GOT3 (cell line): ENCODE measurements around the gene PCSK7.

Experiments
- DNase-seq: peaks from one replicate; lab custom pipeline; 2025; ENCODE audit warnings: mixed read lengths; lab: John Stamatoyannopoulos, UW

The PCSK7 gene

DNA sequence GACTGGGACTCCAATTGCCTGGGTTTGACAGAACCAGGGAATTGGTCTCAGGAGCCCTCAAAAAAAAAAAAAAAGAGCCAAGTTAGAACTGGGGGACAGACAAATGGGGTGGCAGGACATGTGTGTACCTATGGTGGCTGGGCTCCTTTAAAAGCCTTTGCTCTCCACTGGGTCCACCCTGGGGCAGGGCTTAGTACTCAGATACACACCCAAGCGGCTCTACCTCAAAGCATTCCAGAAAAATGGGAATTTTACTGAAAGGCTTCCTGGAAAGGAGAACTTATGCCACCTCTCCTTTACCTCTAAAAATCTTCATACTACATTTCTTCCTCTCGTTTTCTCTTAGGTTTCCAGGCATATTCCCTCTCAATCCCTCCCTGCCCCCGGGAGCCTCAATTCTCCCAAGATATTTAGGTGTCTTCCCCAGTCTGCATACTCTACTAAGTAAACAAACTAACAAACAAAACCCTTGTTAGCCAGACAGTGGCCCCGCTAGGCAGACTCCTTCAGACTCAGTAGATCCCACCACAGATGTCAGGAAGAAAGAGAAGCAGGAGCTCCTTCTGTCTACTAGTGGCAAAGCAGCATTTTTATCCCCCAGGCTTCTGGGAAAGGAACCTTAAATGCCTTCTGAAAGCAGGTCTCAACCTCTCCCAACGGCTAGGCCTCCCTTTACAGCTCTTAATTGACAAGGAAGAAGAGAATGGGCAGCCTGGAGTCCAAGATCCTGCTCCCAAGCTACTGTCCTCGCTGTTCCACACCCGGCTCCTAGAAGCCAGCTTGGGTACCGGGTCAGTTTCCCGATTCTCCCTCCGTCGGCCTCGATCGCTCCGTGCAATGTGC lies 653 bp downstream of the PCSK7 start:
- no peak for DNase-seq

DNA sequence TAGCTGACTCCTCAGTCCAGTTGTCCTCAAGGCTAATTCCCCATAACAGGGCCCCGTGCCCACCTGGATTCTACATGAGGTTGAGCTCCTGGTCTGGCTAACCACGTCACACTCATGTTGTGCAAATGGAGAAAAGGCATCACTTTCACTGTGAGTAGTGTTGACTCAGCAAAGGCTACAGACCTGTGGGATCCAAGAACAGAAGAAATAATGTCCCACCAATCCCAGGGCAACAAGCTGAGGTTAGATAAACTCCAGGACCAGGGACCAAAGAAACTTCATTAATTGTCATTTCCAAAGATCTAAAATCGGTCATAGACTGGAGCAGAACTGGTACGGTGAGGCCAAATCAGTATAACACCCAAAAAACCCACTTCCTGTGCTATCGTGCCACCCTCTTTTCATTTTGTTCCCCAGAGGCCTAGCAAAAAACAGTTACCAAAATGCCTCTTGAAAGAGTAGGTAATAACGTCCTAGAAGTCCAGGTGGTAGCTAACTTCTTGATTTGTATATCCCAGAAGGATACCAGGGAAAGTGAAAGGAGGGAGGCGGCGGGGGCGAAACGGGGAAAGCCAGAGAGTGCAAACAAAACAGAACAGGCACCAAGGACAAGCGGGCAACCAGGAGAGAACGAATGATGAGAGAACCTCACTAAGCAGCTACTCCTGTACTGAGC lies 1.4 kb downstream of the PCSK7 start:
- no peak for DNase-seq

DNA sequence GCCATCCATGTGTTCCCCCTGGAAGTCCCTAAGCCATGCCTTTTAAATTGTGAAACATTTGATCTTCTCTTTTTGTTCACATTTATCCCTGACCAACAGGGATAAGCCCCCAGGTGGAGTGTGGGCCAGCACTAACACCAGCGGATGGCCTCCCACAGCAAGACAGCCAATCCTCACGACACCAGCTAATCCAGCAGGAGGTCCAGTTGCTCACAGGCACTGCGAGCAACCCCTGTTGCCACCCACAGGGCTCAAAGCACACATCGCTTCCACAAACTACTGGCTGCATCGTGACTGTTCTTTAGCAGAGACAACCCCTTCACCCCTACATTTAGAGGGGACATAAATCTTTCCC lies 2.0 kb downstream of the PCSK7 start:
- DNase-seq, result no peak

DNA sequence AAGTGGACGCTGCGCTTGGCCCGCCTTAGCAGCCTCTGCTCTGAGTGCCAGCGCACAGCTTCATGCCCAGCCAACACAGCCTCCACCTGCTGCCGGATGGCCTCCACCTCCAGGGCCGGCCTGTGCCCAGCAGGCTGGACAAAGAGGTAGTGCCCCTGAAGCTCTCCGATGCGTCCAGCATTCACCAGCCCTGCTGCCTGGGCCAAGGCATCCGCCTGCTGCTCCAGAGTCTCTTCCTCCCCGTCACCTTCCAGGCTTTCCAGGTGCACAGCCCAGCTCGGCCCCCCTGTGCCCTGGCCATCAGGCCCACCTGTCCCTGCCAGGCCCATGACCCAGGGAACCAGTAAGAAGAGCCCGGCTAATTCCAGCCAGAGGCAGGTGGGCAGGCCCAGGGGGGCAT lies 2.5 kb downstream of the PCSK7 start:
- no peak for DNase-seq

DNA sequence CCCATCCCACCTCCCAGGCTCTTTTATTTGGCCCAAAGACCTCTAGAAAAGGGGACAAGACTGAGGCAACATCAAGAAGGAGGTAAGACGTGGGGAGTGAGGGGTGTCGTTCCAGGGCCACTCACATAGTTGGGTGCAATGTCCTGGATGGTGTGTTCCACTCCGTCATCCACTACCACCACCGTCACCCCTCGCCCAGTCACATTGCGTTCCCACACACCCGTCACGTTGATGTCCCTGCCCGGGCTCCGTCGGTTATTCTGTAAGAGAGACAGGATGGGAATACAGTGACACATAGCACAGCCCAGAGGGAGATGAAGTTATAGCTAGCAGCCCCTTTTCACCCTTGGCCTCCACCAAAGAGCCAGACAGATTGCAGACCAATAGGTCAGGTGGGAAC lies 3.8 kb downstream of the PCSK7 start:
- no peak for DNase-seq

DNA sequence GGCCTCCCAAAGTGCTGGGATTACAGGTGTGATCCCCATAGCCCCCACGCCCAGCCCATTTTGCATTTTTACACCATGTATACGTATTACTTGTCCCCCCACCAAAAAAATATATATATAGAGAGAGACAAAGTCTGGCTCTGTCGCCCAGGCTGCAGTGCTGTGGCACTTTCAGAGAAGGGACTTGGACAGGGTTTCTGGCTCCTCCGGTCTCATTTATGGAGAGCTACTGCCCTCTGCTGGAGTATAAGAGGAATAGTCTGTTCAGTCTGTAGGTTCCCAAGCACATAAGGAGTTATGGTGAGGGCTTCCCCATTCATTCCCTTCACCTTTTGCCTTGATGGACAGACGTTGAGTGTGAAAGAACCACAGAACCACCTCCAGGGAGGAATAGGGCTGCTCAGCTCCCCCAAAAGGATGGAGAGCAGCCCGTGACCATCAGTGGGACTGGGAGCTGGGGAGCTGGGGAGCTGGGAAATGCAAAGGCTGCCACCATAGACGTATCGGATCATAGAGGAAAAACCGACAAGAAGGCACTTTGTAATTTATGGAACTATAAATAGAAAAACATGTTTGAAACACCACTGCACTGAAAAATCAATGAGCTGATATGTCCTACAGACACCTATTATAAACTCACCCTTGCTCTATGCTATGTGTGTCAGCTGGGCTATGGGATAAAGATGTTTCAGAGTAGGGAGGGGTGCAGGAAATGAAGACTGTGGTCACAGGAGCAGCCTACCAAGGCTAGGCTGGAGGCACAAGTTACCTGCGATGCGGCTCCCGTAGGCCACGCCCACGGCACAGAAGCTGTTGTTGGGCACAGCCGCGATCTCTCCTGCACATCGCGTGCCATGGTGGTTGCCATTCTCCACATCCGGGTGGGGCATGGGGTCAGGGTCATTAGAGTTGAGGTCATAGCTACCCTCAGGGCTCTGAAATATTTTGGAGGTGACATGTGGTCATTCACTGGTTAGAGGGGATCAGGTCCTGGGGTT lies 5.2 kb downstream of the PCSK7 start:
- no peak for DNase-seq

DNA sequence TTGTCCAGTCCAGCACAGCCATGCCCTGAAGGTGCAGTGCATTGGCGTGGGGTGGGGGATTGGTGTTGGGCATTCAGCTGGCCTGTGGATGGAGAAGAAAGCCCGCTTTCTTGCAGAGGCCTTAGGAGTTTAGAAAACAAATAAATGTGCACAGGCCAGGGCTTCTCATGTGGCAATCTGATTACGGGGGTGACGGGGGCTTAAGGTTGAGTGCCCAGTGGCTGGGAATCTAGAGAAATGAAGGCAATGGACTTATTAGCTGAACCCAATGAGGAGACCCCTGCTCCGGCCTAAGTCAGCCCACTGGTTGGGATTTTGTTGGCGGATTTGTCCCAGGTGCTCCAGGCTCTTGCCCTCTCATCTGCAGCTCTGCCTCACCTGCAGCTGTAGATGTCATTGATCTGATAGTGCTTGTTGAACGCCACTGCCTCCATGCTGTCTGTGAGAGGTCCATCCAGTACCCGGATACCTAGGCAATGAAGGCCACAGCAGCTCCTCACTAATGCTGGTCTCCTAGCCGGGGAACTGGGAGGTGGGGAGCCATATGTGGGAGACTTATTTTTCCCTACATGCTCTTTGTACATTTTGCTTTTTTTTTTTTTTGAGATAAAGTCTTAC lies 6.2 kb downstream of the PCSK7 start:
- no peak for DNase-seq

DNA sequence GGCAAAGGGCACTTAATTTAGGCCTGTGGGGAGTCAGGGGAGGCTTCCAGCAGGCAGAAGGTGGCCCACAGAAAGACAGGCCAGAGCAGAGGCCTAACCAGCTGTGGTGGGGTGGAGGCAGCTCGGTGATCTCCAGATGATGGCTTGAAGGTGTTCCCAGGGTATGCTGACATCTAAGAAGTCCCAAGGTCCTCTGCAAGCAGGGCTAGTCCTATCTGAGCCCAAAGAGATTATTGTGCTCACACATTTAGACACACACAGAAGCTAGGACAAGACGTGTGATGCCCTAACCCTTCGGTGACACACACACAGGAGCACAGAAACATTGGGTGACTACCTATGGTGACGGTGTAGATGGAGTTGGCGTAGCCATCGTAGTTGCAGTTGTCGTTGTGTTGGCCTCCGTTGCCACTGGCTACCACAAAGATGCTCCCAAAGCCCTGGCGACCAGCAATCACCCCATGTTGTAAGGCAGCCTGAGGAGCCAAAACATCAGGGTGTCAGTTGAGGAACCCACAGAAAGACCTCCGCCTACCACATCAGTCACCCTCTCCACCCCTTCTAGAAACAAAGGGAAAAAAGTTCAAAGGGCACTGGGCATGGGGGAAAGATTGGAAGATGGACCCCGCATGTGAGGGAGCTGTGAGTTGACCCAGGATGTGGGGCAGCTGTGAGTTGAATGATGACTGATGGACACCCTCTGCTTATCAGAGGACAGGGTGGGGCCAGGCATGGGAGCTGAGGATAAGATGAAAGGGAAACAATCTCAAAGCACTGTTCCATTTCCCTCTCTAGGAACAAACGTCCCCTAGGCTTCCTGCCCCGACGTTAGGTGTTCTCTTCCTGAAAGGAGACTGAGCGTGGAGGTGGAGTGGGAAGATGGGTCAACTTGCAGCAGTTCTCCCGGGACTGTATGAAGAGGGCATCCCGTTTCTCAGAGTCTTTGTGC lies 7.9 kb downstream of the PCSK7 start:
- DNase-seq, result no peak

DNA sequence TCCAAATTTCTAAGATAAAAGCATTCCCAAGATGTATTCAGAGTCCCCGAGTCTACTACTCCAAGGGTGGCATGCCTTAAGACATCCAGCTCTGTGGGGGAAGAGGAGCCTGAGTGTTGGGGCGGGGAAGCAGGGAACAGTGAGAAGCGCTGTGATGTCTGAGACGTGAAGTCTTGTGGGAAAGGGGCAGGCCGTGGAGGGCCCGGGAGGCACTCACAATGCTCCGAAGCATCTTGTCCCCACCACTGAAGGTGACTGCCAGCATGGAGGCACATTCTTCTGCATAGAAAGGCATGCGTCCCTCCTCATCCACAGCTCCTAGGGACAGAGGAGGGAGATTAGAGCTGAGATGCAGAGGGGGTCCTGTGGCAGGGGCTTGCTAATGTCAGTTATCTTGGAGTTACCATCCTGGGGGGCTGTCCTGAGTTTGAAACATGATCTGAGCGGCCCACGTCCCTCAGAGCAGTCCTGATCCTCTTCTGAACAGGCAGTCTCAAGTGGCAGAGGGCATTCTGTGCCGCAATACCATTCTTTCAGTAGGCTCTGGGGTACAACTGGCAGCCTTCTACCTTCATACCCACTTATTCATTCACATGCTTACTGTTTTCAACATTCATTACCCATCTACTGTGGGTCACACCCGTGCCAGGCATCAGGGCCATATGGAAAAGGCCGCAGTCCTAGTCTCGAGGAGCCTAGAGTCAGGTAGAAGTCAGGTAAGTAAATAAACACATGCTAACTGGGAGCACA lies 8.7 kb downstream of the PCSK7 start:
- no peak for DNase-seq

DNA sequence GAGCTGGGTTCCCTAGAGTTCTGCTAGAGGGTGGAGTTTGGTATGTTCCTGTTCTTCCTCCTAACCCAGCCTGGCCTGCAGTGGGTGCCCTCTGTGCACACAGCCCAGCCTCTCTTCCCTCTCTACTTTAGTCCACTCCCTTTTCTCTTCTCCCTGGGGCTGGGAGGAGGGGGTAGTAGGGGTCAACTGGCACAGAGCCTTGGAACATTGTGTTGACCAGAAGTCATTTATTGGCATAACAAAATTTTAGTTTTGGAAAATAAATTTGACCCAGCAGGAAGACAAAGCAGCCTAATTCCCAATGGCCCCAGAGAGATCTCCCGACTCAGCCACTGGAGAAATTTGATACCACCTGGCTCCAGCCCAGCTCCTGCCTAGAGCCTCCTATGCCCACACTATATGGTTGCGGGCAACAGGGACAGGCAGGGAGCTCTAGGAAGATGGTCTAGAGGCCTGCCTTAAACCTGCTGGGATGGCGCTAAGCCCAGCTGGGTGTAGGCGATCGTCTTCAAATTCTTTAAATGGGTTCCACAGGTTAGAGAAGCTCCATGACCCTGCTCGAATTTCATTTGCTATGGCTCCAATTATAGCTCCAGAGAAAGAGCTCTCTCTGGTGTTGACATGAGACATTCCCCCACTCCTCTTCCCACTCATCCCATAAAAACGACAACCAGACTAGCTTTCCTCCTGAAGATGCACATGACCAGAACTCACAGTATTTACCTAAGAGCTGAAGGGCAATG lies 9.9 kb downstream of the PCSK7 start:
- no peak for DNase-seq

DNA sequence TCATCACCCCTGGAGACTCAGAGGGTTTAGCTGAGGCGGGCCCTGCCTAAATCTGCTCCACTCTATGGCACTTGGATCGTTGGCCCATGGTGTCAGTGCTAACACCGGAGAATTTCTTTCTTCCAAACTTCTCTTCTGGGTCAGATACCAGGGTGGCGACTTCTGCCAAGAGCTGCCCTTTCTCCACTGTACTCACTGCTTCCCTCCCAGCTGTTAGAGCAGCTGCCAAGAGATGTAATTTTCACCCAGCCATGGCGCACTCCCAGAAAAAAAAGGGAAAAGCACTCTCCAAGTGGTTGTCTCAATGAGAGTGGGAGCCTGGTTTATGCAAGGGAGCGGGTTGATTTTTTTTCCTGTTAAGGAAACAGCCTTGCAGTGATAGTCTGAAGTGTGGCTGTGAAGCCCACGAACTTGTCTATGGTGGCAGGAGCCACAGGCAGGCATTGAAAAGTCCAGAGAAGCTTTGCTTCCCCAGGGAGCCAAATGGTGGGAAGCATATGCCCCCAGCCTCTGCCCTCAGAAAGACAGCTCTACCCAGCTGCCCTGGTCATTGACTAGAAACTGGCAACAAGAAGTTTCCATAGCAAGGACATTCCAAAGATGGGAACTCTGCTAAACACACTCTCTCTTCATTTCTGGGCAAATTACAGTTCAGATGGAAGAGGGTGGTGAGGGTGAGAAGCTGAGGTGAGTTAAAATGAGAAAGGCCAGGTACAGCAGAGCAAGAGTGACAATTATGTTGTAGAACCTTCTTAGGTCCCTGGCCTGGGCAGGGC lies 10.7 kb downstream of the PCSK7 start:
- no peak for DNase-seq

DNA sequence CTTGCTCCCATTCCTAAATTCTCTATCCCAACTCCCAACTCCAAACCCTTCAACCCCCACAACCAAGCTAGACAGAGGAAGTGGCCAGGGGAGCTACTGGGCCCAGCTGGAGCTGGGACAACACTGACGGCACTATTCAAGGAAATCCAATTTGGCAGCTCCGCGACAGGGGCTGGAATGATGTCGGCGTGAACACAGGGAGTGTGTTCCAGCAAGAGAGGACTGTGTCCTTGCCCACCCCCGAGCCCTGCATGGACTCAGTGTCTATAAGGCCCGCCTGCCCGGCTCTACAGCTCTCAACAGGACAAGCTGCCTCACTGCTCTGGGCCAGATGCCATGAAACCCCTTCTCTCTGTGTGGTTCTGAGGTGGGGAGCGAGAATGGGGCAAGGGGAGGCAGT lies 11.3 kb downstream of the PCSK7 start:
- no peak for DNase-seq

DNA sequence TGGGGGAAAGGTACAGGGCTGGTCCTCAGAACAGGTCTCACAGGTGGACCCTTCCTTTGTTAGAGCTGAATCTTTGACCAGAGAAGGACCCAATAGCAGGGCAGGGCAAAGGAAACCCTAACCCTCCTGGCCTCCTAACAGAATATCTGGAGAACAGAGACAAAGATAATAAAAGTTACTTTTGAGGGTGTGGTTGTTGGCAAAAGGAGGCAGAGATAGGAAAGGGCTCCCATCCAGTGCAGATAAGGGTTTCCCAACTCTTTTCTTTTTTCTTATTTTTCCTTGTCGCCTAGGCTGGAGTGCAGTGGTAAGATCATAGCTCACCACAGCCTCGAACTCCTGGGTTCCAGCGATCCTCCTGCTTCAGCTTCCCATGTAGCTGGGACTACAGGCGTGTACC lies 11.9 kb downstream of the PCSK7 start:
- DNase-seq, result no peak

DNA sequence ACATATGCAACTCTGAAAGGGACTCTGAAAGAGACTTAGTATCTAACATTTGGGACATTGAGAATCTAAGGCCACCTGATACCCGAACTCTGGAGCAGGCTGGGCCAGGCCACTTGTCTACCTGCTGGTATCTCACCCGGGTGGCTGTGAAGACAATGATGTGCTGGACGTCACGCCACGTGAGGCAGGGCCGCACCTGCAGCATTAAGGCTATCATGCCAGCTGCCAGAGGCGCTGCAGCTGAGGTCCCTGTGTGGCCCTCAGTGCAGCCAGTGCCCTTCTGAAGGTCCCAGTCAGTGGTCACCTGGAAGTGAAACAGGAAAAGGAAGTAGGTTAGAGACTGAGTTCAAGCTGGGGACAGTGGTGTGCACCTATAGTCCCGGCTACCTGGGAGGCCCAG lies 12.4 kb downstream of the PCSK7 start:
- DNase-seq, result no peak

DNA sequence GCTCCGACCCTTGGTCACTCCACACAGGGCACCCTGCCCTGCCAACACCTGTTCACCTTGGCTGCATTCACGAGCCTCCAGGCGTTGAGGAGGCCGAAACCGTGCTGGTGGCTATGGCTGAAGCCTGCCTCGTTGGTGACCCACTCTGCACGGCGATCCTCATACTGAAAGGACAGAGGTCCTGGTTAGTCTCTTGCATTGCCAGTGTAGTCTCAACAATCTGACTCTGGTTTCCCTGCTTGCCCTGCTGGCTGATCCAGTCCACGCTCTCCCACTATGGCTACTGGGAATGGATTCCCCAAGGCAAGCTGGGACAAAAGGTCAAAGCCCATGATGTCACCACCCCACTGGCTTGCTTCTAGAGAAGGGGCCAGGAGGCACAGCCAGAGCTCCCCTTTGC lies 12.9 kb downstream of the PCSK7 start:
- no peak for DNase-seq

DNA sequence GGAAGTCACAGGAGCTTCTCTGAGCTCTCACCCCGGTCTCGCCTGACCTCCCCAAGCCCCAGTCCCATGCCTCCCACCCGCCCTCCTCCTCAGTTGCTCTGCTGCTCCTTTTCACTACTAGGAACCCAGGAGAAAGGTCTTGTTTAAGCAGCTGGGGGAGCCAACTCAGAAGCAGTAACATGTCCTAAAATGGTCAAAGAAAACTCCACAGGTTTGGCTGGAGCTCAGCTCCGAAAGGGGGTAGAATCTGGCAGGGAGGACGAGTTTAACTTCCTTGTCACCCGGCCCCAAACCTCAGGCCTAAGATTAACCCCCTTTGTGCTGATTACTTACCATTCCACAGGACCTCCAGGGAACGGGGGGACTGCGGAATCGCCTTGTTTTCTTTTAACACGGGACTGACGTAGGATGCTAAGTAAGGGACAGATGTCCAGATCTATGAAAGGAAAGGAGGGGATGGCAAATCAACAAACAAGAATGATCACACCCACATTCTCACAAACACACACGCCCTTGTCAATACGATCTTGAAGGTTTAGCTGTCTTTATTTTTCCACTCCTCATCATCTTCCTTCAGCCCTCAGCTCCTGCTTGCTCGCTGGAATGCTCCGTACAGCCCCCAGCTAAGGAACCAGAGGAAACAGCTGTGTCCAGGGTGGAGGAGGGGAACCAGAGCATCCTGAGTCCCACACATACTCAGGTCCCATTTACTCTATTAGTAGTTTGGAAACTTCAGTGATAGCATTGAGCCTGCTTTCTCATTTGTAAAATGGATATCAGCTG lies 13.5 kb downstream of the PCSK7 start:
- no peak for DNase-seq

DNA sequence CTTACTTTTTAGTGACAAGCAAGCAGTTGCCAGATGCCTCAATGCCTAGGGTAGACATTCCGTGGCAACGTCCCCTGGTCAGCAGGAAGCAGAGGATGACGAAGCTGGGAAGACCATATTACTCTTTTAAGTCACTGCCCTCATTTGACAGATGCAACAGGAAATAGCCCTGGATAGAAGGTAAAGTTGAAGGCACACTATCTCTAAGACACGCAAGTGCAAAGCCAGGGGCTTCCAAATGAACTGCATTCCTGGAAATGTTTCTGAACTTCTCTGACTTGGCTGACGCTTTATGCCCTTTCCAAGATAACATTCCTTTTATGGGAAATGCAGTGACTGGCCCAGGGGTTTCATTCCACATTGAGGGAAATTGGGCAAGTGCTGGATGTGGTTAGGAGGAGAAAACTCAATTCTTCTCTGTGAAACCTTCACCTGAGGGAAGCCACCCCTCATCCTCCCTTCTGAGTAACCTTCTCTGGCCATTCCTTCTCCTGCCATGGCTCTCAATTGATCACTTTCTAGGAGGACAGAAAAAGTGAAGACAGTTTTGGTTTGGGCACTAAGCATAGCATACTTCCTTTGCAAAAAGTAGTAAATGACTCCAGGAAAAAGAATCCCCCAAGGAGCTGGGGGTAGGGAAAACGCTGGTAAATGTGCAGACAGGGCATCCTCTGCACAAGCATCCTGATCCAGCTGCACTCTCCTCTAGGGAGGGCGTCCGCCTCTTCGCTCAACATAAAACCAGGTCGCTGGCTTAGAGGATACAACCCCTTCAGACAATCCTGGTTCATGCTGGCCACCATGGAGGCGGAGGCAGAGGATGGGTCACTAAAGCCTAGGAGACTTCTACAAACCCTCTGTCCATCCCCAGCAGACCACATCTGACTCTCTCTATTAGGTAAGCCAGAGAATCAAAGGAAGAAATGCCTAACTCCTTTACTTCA lies 14.5 kb downstream of the PCSK7 start:
- no peak for DNase-seq
